Thyroid gland (tissue), 4 donors: ENCODE data around the gene LRRFIP2. TPM values are rescaled to one million over a fixed set of nuclear protein-coding genes. Genes with fewer than 3 reads are reported as not detected.

Source experiments
- DNase-seq, 2 donors: peaks; one replicate each; pipeline ENCODE4 v3.0.0-alpha.2; 2019
- H3K27ac ChIP-seq, 3 donors: fragments of 200-600 bp; sonication (generic); 1 replicate in 2 of 3; 2 replicates in 1 of 3; pipeline ENCODE4 v1.5.1; 2016 to 2019; ENCODE audit warnings: mild to moderate bottlenecking in 1 of 3, moderate library complexity in 1 of 3
- H3K27me3 ChIP-seq: fragments of 200-600 bp; sonication (generic); one replicate; pipeline ENCODE4 v1.5.1; 2019
- H3K36me3 ChIP-seq, 2 donors: fragments of 200-600 bp; sonication (generic); one replicate each; pipeline ENCODE4 v1.5.1; 2016 to 2019
- H3K4me1 ChIP-seq, 2 donors: fragments of 200-600 bp; sonication (generic); one replicate each; pipeline ENCODE4 v1.5.1; 2017 to 2019
- H3K4me3 ChIP-seq, 3 donors: fragments of 200-600 bp; sonication (generic); replicated peaks in 1 of 3; 1 replicate in 2 of 3; 2 replicates in 1 of 3; pipeline ENCODE4 v1.5.1; 2016; ENCODE audit warnings: mild to moderate bottlenecking in 1 of 3
- H3K9me3 ChIP-seq: fragments of 200-600 bp; sonication (generic); one replicate; pipeline ENCODE4 v1.5.1; 2017
- CTCF ChIP-seq, 6 experiments: fragments of 200-600 bp in 3 of 6; fragments of 450-650 bp in 3 of 6; sonication (generic) in 3 of 6; IDR thresholded peaks; one replicate each; pipeline ENCODE4 v1.5.1; 2016 to 2019; ENCODE audit warnings: antibody characterized with exemption in 6 of 6, mild to moderate bottlenecking in 2 of 6, inconsistent platforms in 1 of 6, moderate library complexity in 1 of 6
- POLR2A ChIP-seq, 2 donors: fragments of 450-650 bp; IDR thresholded peaks; one replicate each; pipeline ENCODE4 v1.6.1; 2017; ENCODE audit warnings: antibody characterized with exemption in 2 of 2, mild to moderate bottlenecking in 2 of 2, moderate library complexity in 1 of 2
- WGBS, 2 donors: methylation state at CpG; one replicate each; pipeline ENCODE4 v1.1.5; 2017; 5-methylcytosine and 5-hydroxymethylcytosine counted together
- intact Hi-C: fragments of 100-400 bp; cut with DNase I; formaldehyde crosslinking; loops from one replicate; pipeline ENCODE4 v1.15.1; 2023
- total RNA-seq, 4 donors: library from RNA; depleted of rRNA; stranded (reverse); fragments of >200 nt; gene quantifications; one replicate each; pipeline ENCODE4 v1.2.3, GENCODE V29; 2016

Gene LRRFIP2
- total RNA-seq, 4 donors from 2014 or later = 86.4 to 147 (median 93.8) TPM

- 98% methylated on average over 1 of the region's 1 CpG for WGBS, 2 donors
Measured at GRCh38 chr3:37112987-37113386, 61.4 kb downstream of the LRRFIP2 start.

GRCh38 chr3:37111199-37111598 lies 63.2 kb downstream of the LRRFIP2 start:
- no peak overlapping the region for H3K27ac ChIP-seq
- intact Hi-C loops = no loop called here

More at GRCh38 chr3:37112987-37113386, 61.4 kb downstream of the LRRFIP2 start:
- no peaks in the 10 kb centered on the region for H3K9me3 ChIP-seq
- no peak overlapping the region for H3K4me3 ChIP-seq
- no peaks in the 10 kb centered on the region for H3K36me3 ChIP-seq
- H3K27ac ChIP-seq = no peak overlapping the region
- no peaks in the 10 kb centered on the region for H3K27me3 ChIP-seq
- TF ChIP-seq POLR2A (IDR thresholded peaks at IDR 0.05) (no peak), CTCF (IDR thresholded peaks at IDR 0.05) (no peak)
- intact Hi-C loops = no loop called here
- DNase-seq = no peak
- peaks cover 0 to 16% of the 10 kb centered on the region in 2 donors for H3K4me1 ChIP-seq

GRCh38 chr3:37107846-37108245 lies 66.5 kb downstream of the LRRFIP2 start:
- Histone ChIP-seq H3K4me3 (no peak overlapping the region), H3K27me3 (no peaks in the 10 kb centered on the region), H3K4me1 (peaks cover 0 to 20% of the 10 kb centered on the region in 2 donors), H3K36me3 (no peaks in the 10 kb centered on the region), H3K9me3 (no peaks in the 10 kb centered on the region), H3K27ac (no peak overlapping the region)
- no peak for DNase-seq
- intact Hi-C loops = no loop called here
- TF ChIP-seq CTCF (IDR thresholded peaks at IDR 0.05) (no peak), POLR2A (IDR thresholded peaks at IDR 0.05) (no peak)
- 95 to 100% methylated on average over 2 of the region's 2 CpGs for WGBS, 2 donors

More at GRCh38 chr3:37111199-37111598, 63.2 kb downstream of the LRRFIP2 start:
- TF ChIP-seq CTCF (IDR thresholded peaks at IDR 0.05) (no peak), POLR2A (IDR thresholded peaks at IDR 0.05) (no peak)
- no peak overlapping the region for H3K4me3 ChIP-seq
- DNase-seq = no peak
- peaks cover 0 to 16% of the 10 kb centered on the region in 2 donors for H3K4me1 ChIP-seq
- H3K36me3 ChIP-seq = no peaks in the 10 kb centered on the region
- H3K27me3 ChIP-seq = no peaks in the 10 kb centered on the region
- WGBS, 2 donors = 80 to 92% methylated on average over 2 of the region's 2 CpGs
- no peaks in the 10 kb centered on the region for H3K9me3 ChIP-seq

- no peaks in the 10 kb centered on the region for H3K9me3 ChIP-seq
- no peaks in the 10 kb centered on the region for H3K27me3 ChIP-seq
- peaks cover 0 to 4% of the 10 kb centered on the region in 2 donors for H3K4me1 ChIP-seq
- H3K4me3 ChIP-seq = no peak overlapping the region
- TF ChIP-seq POLR2A (IDR thresholded peaks at IDR 0.05) (no peak), CTCF (IDR thresholded peaks at IDR 0.05) (no peak)
- DNase-seq = peak in 1 of 2 donors; percentile 9
- H3K36me3 ChIP-seq = no peaks in the 10 kb centered on the region
- intact Hi-C loops = no loop called here
- no peak overlapping the region for H3K27ac ChIP-seq
- 63 to 75% methylated on average over 2 of the region's 2 CpGs for WGBS, 2 donors
Measured at GRCh38 chr3:37103103-37103808, 71.1 kb downstream of the LRRFIP2 start.

- Histone ChIP-seq H3K27me3 (no peaks in the 10 kb centered on the region), H3K4me1 (peaks cover 3 to 11% of the 10 kb centered on the region in 2 donors), H3K9me3 (no peaks in the 10 kb centered on the region), H3K36me3 (no peaks in the 10 kb centered on the region), H3K4me3 (no peak overlapping the region), H3K27ac (no peak overlapping the region)
- WGBS, 2 donors = 85 to 90% methylated on average over 1 of the region's 1 CpG
- TF ChIP-seq CTCF (IDR thresholded peaks at IDR 0.05) (no peak), POLR2A (IDR thresholded peaks at IDR 0.05) (no peak)
- intact Hi-C loops = no loop called here
- DNase-seq = no peak
Measured at GRCh38 chr3:37100411-37100810, 74.0 kb downstream of the LRRFIP2 start.
